Measurements from ENCODE around the gene TTC22.

The TTC22 gene

GRCh38 chr1:54800899-54801759 is at the start of gene TTC22:
Gene TTC22, minus strand, starts transcription at chr1:54801323. Its CDS starts 160 bp downstream, at chr1:54801163.
- in situ Hi-C loops (cut with MboI; ENCODE audit: low sequenced_read_pairs), result no loop called here

GRCh38 chr1:54850737-54851136 is 49.6 kb upstream of the TTC22 start:
- in situ Hi-C loops (cut with MboI; ENCODE audit: low sequenced_read_pairs), result no loop called here

- in situ Hi-C loops (cut with MboI; ENCODE audit: low sequenced_read_pairs), result no loop called here
Observed at GRCh38 chr1:54850069-54850730, 49.1 kb upstream of the TTC22 start.

DNA sequence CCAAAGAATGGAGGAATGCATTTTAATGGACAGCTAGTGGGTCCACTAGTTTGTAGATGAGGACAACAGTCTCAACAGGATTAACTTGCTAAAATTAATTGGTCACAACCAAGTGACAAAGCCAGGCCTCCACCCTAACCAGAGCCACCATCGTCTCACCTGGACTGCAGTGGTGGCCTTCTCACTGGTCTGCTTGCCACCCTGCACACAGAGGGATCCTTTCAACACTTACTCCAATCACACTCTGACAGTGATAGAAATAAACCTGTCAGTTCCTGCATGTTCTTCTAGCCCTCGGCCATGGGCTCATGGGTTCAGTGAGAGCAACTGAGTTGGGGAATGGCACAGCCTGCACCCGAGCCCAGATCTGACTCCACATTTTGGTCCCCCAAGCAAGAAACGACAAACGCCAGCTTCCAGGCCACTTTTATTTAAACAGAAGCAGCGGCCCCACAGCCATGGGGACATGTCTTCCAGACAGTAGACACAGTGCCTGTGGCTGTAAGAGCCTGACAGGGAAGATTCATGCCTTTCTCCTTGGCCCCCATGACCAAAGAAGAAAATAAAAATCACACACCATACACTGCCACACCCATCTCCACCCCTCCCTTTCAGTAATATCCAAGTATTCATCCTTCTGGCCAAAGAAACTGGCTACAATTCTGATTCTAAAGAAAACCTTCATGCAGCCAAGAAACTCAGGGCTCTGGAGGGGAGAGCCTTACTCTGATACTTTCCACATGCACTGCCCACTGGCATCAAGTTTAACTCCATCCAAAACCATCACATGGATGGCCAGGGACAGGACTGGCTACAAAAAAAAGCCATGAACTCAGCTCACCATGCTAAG is 48.3 kb upstream of the TTC22 start:
- in situ Hi-C loops (cut with MboI; ENCODE audit: low sequenced_read_pairs), result no loop called here

DNA sequence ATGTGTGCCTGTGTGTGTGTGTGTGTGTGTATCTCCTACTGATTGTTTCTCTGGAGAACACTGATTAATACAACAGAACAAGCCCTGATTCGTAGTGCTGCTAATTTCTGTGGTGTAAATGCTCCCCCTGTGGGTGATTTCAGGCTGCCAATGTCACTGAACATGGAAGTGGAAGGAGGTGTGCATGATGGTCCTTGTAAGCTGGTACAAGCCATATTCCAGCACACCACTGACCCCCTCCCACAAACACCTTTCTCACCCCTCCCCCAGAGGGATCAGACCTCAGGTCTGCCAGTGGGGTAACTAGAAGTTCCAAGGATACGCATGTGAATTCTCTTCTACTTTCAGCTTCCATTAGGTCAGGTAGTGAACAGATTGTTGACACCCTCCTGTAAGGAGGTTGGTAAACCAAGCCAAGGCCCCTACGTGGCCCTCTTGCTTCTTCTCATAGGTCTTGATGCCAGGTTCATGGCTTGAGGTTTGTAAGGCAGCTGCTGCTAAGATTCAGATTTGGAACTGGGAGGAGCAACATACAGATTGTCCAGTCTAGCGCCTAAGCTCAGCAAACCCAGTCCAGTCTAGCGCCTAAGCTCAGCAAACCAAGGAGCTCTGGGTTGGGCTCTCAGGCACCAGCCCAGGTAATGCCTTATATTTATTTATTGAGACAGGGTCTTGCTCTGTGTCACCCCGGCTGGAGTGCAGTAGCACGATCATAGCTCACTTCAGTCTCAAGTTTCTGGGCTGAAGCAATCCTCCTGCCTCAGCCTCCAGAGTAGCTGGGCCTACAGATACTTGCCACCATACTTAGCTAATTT is 47.2 kb upstream of the TTC22 start:
- in situ Hi-C loops (cut with MboI; ENCODE audit: low sequenced_read_pairs), result no loop called here

GRCh38 chr1:54846716-54847284 is 45.7 kb upstream of the TTC22 start:
- in situ Hi-C loops (cut with MboI; ENCODE audit: low sequenced_read_pairs), result no loop called here

- in situ Hi-C loops (cut with MboI; ENCODE audit: low sequenced_read_pairs), result no loop called here
Observed at GRCh38 chr1:54846301-54846700, 45.2 kb upstream of the TTC22 start.

DNA sequence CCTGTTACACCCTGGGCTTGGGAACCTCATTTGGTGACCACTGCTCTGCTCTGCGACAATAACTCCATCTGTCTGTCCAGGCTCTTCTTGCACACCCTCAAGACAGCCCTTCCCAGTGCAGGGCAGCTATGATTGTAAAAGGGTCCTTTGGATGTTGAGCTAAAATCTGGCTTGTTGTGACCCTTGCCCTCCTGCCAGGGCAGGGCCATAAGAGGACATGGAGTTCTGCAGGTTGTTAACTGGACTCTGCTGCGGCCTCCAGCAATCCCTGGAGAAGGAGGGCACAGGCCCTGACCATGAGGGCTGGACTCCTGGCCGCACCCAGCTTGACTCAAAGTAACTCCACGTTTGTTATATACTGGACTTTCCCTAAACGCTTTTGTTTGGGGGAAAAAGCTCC is 44.6 kb upstream of the TTC22 start:
- in situ Hi-C loops (cut with MboI; ENCODE audit: low sequenced_read_pairs), result no loop called here

- in situ Hi-C loops (cut with MboI; ENCODE audit: low sequenced_read_pairs), result no loop called here
Observed at GRCh38 chr1:54844564-54844963, 43.4 kb upstream of the TTC22 start.

GRCh38 chr1:54843449-54843848 is 42.3 kb upstream of the TTC22 start:
- in situ Hi-C loops (cut with MboI; ENCODE audit: low sequenced_read_pairs), result no loop called here

GRCh38 chr1:54842963-54843362 is 41.8 kb upstream of the TTC22 start:
- in situ Hi-C loops (cut with MboI; ENCODE audit: low sequenced_read_pairs), result no loop called here

GRCh38 chr1:54842206-54842915 is 41.2 kb upstream of the TTC22 start:
- in situ Hi-C loops (cut with MboI; ENCODE audit: low sequenced_read_pairs), result no loop called here

DNA sequence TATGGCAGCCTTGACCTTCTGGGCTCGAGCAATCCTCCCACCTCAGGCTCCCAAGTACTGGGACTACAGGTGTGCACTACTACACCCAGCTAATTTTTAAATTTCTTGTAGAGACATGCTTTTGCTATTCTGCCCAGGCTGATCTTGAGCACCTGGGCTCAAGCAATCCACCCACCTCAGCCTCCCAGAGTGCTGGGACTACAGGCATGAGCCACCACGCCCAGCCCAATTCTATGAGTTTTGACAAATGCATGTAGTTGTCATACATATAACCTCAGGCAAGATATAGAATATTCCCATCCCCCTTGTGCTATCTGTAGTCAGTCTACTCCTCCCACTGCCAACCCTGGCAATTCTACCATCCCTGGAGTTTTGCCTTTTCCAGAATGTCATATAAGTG is 38.7 kb upstream of the TTC22 start:
- in situ Hi-C loops (cut with MboI; ENCODE audit: low sequenced_read_pairs), result no loop called here

DNA sequence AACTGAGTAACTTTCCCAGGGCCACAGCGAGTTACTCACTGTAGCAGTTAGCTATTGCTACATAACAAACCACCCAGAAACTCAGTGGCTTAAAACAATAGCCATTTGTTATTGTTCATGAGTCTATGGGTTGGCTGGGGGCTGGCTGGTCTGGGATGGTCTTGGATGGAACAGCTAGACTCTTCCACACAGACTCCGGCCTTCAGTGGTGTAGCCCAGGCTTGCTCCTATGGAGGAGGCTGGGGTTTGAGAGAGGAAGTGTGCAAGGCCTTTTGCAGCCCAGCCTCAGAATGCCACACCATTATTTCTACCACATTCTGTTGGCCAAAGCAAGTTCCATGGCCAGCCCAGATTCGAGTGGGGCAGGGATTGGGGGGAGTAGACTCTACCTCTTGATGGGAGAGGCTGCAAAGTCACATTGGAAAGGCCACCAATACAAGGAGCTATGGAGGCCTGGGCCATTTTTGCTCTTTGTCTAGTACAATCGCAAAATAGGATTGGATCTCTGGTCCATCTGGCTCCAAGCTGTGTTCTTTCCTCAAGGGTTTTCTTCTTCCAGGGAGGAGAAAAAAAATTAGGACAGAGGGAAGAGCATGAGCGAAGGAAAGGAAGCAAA is 37.5 kb upstream of the TTC22 start:
- in situ Hi-C loops (cut with MboI; ENCODE audit: low sequenced_read_pairs), result no loop called here

GRCh38 chr1:54837002-54837853 is 36.1 kb upstream of the TTC22 start:
- in situ Hi-C loops (cut with MboI; ENCODE audit: low sequenced_read_pairs), result no loop called here

GRCh38 chr1:54836594-54836993 is 35.5 kb upstream of the TTC22 start:
- in situ Hi-C loops (cut with MboI; ENCODE audit: low sequenced_read_pairs), result no loop called here

GRCh38 chr1:54835970-54836369 is 34.8 kb upstream of the TTC22 start:
- in situ Hi-C loops (cut with MboI; ENCODE audit: low sequenced_read_pairs), result no loop called here

Measured in HL-60/S4 treated with phorbol 12-myristate 13-acetate at 8.2 ng/mL for 4 days and 3 days (cell line).